HG03521 (cell line): Measurements from ENCODE around the gene TRAF3IP1.
"Not testable (repeated sequence)": the region's sequence is repeated elsewhere in the genome, so short reads cannot be mapped to it uniquely, and the experiment has no call there.

ENCODE experiments used
- ATAC-seq: cut with Tn5 transposase; IDR thresholded peaks from one replicate; pipeline ENCODE4 v1.9.1; 2021; ENCODE audit warnings: mild to moderate bottlenecking, moderate library complexity; ENCODE audit not compliant: unreplicated experiment

The TRAF3IP1 gene, protein sequence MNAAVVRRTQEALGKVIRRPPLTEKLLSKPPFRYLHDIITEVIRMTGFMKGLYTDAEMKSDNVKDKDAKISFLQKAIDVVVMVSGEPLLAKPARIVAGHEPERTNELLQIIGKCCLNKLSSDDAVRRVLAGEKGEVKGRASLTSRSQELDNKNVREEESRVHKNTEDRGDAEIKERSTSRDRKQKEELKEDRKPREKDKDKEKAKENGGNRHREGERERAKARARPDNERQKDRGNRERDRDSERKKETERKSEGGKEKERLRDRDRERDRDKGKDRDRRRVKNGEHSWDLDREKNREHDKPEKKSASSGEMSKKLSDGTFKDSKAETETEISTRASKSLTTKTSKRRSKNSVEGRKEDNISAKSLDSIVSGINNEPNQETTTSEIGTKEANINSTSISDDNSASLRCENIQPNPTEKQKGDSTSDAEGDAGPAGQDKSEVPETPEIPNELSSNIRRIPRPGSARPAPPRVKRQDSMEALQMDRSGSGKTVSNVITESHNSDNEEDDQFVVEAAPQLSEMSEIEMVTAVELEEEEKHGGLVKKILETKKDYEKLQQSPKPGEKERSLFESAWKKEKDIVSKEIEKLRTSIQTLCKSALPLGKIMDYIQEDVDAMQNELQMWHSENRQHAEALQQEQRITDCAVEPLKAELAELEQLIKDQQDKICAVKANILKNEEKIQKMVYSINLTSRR

DNA sequence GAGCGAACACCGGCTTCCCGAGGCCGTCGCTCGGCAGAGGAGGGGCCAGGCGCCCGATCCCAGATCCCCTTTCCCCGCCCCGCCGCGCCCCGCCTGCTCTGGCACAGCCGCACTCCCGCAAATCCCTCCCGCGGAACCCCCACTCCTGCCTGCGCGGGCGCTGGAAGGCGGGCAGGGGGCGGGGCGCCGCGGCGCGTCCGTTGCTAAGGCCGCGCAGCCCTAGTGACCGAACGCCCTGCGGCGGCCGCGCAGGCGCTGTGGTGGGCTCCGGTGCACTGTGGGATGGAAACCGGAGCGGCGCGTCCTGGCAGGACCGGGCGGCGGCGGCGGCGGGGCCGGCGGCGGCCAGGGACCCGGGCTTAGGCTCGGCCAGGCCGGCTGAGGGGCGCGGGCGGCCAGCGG is at the start of gene TRAF3IP1:
Gene TRAF3IP1, plus strand, starts transcription at position 273 of the 402 bp plus-strand sequence. CDS start 145 bp downstream, outside the sequence.
- peak; percentile 94 for ATAC-seq

DNA sequence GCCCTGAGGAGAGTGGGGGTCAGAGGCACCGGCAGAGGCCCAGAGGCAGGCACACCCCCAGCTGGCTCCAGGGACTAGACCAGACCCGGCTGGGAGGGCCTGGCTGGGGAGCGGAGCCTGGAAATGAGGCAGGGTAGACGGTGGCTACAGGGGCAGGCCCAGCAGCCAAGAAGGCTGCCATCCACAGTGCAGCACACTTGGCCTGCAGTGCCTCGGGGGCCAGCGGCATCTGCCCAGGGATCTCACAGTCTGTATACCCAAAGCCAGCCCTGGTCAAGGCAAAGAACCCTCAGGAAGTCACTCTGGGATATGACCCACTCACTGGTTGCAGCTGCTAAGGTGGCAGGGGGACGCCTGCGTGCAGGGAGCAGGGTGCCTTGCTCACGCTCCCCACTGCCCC is 49.7 kb upstream of the TRAF3IP1 start:
- ATAC-seq: no peak

DNA sequence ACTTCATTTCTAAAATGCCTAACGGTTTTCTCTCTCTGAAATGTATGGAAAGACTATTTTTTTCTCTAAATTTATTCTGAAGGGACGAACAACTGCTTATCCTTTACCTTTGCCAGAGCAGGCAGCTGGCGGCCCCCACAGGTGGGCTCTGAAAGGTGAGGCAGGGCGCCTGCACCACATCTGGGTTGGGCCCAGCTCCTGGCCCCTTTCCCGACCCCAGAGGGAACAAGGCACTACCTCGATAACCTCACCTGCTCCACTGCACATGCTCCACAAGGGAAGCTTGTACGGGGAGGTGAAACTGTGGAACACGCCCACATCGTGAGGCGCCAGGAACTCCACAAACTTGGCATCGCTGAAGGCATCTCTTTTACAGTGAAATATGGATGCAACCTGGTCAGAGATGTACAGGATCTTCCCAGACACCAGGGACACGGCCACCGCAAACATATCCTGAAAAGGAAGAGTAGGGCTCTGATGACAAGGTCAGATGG is 49.2 kb upstream of the TRAF3IP1 start:
- no peak for ATAC-seq

- not testable (repeated sequence) for ATAC-seq
Measured at GRCh38 chr2:238271686-238272085, 48.6 kb upstream of the TRAF3IP1 start.

- ATAC-seq: no peak
Measured at GRCh38 chr2:238272156-238272555, 48.2 kb upstream of the TRAF3IP1 start.

DNA sequence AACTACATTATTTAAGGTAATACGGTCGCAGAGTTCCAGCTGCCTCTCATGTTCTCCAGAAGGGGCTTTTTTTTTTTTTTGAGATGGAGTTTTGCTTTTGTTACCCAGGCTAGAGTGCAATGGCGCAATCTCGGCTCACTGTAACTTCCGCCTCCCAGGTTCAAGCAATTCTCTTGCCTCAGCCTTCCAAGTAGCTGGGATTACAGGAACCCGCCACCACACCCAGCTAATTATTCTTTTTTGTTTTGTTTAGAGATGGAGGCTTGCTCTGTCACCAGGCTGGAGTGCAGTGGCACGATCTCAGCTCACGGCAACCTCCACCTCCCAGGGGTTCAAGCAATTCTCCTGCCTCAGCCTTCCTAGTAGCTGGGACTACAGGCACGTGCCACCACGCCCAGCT is 46.9 kb upstream of the TRAF3IP1 start:
- ATAC-seq: not testable (repeated sequence)

GRCh38 chr2:238274152-238274865 is 46.0 kb upstream of the TRAF3IP1 start:
- no peak for ATAC-seq

DNA sequence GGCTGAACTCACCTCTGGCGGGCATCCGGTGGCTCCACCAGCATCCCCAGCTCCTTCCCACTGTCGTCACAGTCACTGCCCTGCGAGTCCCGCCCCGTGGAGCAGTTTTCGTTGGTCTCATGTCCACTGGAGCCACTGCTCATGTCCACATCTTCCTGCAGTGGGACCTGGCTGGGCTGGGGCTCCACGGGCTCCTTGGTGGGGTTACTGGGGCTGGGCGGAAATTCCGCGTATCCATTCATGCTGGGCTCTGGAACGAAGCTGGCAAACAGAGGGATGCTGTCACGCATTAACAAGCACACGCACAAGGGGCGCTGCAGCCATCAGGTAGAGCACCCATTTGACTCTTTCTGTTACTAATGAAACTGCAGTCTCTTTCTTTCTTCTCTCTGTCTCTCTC is 42.6 kb upstream of the TRAF3IP1 start:
- ATAC-seq: no peak

DNA sequence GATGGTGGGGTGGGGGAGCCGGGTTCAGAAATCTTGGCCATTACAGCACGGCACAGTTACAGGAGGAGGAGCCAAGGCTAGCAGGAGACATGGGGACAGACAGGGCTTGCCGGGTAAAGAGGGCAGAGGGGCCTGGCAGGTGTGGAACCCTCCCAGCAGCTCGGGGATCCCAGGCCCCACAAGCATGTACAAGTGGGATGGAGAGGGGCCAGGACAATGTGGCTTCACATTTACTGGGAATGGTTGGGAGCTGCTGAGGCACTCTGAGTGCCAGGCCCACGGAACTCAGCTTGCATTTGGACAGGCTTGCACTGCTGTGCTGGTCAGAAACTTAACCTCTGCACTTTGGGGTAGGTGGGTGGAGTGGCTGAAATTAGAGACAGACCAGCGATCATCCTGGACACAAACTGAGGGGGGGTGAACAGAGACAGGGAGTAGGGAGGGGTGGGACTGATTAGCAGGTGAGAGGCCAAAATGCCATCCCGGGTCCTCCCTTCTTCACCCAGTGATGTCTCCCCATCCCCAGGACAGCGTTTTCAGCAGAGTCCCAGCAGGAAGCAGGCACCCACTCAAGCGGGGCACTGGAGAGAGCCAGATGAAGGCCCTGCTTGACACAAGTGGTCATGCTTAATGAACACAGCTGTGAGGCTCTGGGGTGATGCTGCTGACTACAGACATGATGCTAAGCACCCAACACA is 41.5 kb upstream of the TRAF3IP1 start:
- no peak for ATAC-seq

GRCh38 chr2:238279324-238279682 is 41.0 kb upstream of the TRAF3IP1 start:
- no peak for ATAC-seq

- no peak for ATAC-seq
Measured at GRCh38 chr2:238280083-238280825, 40.1 kb upstream of the TRAF3IP1 start.

- no peak for ATAC-seq
Measured at GRCh38 chr2:238281826-238282480, 38.4 kb upstream of the TRAF3IP1 start.

DNA sequence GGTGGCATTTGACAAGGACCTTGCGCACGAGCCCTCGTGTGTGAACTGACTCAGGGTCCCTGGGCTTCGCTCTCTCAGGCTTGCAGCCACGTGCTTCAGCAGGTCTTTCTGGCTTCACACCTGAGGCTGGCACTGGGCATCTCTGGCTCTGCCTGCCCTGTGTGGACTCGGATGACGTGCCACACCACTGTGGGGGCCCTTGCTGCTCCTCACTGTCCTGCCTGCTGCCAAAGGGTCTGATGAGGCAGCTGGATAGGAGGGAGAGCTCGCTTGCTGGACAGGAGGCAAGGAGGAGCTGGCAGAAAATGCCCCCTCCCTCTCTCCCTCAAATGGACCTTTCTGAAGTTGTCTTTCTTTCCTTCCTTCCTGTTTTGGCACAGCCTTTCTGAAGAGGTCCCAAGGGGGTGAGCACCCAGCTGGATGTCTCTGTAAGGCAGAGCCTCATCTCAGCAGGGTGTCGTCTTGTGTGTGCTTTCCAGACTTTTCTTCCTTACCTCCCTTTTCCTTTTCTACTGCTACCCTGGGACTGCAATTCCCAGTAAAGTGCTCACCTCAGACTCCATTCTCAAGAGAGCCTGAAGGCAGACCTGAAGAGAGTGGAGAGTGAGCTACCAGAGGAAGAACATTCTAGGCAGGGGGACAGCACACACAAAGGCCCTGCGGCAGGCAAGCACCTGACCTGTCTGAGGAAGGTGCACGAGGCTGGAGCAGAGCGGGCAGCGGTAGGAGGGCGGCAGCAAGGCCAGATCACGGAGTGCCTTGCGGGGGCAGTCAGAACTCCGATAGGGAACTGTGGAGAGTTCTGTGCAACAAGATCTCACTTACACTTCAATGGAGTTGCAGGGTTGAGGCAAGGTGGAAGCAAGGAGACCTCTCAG is 37.2 kb upstream of the TRAF3IP1 start:
- ATAC-seq: no peak

GRCh38 chr2:238284802-238285515 is 35.4 kb upstream of the TRAF3IP1 start:
- no peak for ATAC-seq

DNA sequence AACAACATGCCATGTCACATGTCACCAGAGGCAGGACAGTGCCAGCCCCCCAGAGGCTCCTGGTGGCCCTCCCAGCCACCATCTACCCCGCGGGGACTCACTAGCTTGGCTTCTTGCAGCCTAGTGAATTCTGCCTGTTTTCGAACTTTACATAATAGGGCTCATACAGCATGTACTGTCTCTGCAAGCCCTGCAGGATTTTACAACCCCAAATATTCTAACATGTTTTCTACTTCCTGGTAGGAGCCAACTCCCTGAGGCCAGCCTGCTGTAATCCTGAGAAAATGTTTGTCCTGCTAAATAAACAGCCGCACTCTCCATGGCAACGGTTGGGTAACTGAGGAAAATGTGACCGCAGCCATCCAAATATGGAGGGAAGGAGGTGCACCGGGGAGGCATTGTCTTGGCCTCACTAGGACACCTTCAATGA is 34.6 kb upstream of the TRAF3IP1 start:
- no peak for ATAC-seq

DNA sequence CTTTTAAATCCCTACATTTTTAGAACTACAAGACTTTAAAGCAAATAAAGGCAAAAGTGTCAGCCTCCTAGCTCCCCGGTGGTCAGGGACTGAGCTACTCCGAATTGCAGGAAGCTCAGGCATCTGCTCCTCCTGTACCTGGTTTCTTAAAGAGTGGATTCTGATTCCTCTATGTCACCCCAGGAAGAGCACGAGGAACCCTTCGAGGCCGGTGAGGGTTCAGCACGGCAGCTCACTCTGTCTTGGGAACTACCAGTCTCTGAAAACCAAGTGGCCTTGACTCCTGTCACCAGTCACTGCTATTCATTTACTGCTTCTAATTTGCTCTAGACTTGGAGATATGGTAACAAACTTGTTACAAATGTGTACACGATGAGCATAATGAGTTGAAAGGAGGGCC is 34.2 kb upstream of the TRAF3IP1 start:
- ATAC-seq: no peak

- no peak for ATAC-seq
Measured at GRCh38 chr2:238286551-238286950, 33.8 kb upstream of the TRAF3IP1 start.
